Measurements from ENCODE around the gene HAPLN3. TPM values are rescaled to one million over a fixed set of nuclear protein-coding genes. Genes with fewer than 3 reads are reported as not detected.

HAPLN3 gene
- polyA plus RNA-seq, 3 donors = 2.8 to 16.3 (median 9.8) TPM

DNA sequence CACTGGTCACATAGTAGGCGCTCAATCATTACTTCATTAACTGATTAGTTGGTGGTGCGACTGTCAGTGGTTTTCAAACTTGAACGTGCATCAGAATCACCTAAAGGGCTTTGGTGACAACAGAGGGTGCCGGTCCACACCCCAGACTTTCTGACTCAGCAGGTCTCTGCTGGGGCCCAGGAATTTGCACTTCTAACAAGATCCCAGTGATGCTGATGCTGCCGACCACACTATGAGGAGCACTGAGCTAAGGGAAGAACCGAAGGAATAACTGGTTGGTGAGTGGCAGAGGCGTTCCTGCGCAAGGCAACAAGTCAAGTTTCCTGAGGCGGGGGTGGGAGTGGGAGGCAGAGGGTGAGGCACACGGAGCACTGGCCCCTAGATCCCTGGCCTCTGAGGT lies 18.8 kb downstream of the HAPLN3 start:
- whole genome bisulfite sequencing, 3 donors = 72 to 88% (median 86%) methylated on average over 10 of the region's 10 CpGs
- H3K27ac ChIP-seq (ENCODE audit: low read depth, low read length) = no peak overlapping the region

DNA sequence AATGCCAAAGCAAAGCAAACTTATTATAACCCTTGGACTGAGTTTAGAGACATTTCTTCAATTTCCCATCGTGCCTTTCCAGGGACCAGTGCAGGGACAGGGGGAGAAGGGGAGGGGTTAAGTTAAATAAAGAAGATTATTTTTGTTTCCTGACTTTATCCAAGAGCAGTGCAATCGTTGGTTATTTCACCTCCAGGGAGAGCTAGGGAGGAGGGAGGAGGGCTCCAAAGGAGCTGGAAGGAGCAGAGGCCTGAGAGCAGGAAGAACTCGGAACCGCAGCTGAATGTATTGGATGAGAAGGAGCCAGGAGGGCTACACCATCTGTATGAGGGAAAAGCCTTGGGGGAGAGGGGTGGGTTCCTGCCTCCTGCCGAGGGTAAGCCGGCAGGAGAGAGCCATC lies 20.7 kb downstream of the HAPLN3 start:
- WGBS, 3 donors = 11 to 42% (median 37%) methylated on average over 6 of the region's 6 CpGs
- H3K27ac ChIP-seq (ENCODE audit: low read depth, low read length) = no peak overlapping the region

DNA sequence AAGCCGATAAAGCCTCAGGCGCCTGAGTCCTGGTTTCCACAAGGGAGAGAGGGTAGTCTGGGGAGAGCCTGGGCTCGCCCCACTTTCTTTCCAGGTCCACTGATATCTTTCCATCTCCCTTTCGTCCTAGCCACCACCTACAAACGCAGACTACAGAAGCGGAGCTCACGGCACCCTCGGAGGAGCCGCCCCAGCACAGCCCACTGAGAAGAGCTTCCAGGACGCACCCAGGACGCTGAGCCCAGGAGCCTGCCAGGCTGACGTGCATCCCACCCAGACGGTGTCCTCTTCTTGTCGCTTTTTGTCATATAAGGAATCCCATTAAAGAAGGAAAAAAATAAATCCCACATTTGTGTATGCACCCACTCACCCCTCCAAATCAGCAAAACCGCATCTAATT lies 21.1 kb downstream of the HAPLN3 start:
- WGBS, 3 donors = 59 to 70% (median 65%) methylated on average over 15 of the region's 15 CpGs
- H3K27ac ChIP-seq (ENCODE audit: low read depth, low read length) = no peak overlapping the region

DNA sequence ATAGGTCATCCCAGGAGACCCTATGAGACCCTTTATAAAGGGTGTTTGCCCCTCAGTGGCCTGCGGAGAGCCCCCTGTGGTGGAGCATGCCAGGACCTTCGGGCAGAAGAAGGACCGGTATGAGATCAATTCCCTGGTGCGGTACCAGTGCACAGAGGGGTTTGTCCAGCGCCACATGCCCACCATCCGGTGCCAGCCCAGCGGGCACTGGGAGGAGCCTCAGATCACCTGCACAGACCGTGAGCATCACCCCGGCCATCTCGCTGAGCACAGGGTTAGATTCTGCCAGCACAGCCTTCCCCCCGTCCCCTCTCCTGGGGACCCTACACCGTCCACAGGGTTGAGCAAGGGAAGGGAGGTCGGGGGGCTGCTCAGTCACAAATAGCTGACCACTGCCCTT lies 21.6 kb downstream of the HAPLN3 start:
- WGBS, 3 donors = 79 to 91% (median 89%) methylated on average over 13 of the region's 13 CpGs
- H3K27ac ChIP-seq (ENCODE audit: low read depth, low read length) = no peak overlapping the region

DNA sequence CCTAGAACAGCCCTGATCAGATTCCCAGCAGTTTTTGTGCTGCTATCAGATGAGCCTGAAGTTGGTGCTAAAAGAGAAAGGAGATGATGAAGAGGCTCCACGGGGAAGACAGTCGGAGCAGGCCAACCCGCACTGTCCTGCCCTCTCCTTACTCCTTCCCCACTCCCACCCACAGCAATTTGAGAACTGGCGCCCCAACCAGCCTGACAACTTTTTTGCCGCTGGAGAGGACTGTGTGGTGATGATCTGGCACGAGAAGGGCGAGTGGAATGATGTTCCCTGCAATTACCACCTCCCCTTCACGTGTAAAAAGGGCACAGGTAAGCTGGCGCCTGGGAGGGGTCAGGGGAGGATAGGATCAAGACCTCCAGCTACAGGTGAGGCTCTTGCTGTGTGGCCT lies 22.6 kb downstream of the HAPLN3 start:
- 47 to 82% (median 79%) methylated on average over 9 of the region's 9 CpGs for WGBS, 3 donors
- H3K27ac ChIP-seq (ENCODE audit: low read depth, low read length) = no peak overlapping the region

DNA sequence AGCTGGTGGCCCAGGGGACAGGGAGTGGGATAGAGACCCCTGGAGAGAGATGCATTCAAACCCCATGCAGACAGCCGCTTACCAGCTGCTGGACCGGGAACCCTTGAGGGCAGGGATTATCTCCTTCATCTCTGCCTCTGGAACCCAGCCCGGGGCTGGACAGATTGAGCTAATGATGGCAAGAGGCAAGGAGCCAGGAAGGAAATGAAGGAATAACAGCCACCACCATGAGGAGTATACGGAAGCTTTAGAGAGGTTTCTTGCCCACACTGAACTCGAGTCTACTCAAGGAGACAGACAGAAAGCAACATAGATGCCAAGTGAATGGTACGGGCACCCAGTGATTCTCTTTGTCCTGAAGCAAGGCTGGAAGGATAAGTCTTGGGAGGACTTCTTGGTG lies 23.2 kb downstream of the HAPLN3 start:
- 71 to 78% (median 75%) methylated on average over 6 of the region's 6 CpGs for WGBS, 3 donors
- H3K27ac ChIP-seq (ENCODE audit: low read depth, low read length) = no peak overlapping the region

DNA sequence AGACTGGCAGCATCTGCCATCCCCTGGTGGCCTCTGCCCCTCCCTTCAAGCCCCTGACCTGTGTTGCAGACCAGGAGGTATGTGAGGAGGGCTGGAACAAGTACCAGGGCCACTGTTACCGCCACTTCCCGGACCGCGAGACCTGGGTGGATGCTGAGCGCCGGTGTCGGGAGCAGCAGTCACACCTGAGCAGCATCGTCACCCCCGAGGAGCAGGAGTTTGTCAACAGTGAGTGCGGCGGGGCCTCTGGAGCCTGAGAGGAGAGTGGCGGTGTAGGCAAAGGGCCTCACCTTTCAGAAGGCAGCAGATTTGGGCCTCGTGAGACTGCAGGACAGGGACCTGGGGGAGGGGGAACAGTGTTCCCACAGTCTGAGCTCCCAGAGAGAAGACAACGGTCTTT lies 24.0 kb downstream of the HAPLN3 start:
- H3K27ac ChIP-seq (ENCODE audit: low read depth, low read length) = no peak overlapping the region
- WGBS, 3 donors = 59 to 88% (median 85%) methylated on average over 14 of the region's 14 CpGs

DNA sequence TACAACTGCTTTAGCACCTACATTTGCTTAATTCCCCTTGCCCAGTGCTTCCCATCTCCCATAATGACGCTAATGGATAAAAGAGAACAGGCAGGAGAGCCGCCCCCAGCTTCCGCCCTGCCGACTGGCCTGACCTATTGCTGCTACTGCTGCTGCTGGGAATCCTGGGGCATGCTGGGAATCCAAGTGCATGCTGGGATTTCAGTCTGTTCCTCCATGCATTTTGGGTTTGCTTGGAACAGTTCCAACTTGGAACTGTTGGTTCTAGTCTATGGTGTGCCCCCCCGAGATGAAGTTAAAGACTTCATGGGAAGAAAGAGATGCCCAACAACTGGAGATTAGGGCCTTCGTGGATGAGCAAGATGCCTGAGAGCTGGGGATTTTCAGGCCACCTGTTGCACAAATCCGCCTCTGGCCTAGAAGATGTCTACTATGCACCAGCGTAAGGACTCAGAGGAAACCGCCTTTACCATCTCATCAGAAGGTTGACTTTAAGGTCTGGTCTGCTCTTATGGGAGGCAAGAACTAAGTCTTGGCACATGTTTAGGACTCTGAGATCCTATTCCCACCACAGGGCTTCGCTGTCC lies 29.0 kb downstream of the HAPLN3 start:
- WGBS, 3 donors = 83 to 94% (median 90%) methylated on average over 10 of the region's 10 CpGs
- no peak overlapping the region for H3K27ac ChIP-seq (ENCODE audit: low read depth, low read length)

DNA sequence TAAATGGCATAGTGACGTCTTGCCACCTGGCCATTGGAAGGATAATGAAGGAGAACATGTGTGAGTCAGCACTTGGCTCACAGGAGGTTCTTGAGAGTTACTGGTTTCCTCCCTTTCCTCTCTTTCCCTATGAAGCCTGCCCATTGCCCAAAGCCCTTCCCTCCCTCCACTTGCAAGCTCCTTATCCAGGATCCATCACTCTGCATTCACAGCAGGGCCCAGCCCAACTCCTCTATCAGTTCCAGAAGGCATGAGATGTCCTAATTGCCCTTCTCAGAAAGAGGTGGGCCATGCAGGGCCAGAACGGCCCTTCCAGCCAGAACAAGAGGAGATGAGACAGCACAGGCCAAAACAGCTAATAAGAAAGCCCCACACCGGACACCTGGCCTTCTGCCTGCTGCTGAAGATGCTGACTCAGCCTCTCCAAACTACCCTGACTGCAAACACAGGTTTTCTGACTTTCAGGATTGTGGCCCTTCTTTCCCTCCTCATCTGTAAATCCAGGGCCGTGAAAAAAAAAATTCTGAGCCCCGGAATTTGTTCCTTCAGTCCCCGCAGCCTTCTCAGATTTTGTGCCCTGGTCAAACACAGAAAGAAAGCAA lies 29.7 kb downstream of the HAPLN3 start:
- WGBS, 3 donors = 65 to 73% (median 70%) methylated on average over 6 of the region's 6 CpGs

DNA sequence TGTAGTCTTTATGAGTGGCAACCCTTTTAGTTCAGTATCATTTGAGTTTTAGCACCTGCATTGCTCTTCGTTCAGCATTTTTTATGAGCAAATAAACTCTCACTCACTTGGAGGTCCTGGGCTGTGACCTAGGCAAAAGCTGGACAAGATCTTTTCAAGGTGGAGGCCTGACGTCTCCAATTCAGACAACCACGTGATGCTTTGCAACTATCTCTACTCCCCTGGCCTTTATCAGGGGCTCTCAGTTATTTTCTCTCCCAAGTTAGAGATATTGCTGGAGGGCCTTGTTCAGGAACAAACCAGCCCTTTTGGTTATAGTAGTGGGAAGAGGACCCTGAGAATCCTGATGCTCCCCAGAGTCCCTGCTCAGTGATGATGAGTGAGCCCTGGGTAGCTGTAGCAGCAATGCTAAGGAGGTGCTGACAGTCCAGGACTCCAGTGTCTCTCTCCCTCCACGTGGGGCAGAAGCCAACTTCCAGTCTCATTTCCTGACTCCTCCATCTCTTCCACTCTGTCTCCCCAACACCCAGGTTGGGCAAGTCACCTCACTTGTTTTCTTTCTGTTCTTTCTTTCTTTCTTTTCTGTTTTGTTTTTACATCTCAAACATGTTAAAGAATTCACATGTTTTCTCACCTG lies 30.4 kb downstream of the HAPLN3 start:
- H3K27ac ChIP-seq (ENCODE audit: low read depth, low read length) = no peak overlapping the region
- 58 to 68% (median 66%) methylated on average over 4 of the region's 4 CpGs for WGBS, 3 donors

More for the DNA sequence above, 29.7 kb downstream of the HAPLN3 start:
- H3K27ac ChIP-seq (ENCODE audit: low read depth, low read length) = no peak overlapping the region

DNA sequence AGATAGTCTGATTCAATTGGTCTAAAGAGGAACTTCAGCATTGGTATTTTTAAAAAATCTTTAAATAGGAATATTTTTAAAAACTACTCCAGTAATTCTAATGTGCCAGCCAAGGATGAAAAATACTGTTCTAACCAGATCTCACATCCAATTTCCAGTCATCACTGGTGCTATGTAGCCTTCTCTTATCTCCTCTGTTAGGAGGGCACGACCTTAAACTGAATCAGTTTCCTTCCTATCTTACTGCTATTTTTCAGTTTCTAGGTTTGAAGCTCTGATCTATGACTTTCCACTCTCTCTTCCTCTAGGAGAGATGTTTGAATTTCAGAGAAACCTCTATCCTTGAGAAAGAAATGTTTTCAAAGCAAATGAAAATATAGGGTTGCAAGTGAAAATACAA lies 31.9 kb downstream of the HAPLN3 start:
- no peak overlapping the region for H3K27ac ChIP-seq (ENCODE audit: low read depth, low read length)
- 43 to 60% (median 55%) methylated on average over 1 of the region's 1 CpG for WGBS, 3 donors

DNA sequence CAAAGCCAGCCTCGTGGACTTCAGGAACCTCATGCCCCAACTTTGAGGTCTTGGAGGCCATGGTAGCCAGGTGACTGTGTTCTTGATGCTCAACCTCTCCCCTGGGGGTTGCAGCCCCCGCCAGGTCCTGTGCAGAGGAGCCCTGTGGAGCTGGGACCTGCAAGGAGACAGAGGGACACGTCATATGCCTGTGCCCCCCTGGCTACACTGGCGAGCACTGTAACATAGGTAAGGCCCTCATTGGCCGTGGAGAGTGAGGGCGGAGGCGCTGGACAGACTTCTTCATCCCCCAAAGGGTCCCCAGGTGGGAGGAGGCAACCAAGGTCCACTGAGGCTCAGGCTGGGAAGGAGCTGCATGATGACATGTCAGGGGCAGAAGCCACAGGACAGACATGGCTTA lies 35.1 kb downstream of the HAPLN3 start:
- 68 to 82% (median 76%) methylated on average over 7 of the region's 7 CpGs for WGBS, 3 donors
- H3K27ac ChIP-seq (ENCODE audit: low read depth, low read length) = no peak overlapping the region

DNA sequence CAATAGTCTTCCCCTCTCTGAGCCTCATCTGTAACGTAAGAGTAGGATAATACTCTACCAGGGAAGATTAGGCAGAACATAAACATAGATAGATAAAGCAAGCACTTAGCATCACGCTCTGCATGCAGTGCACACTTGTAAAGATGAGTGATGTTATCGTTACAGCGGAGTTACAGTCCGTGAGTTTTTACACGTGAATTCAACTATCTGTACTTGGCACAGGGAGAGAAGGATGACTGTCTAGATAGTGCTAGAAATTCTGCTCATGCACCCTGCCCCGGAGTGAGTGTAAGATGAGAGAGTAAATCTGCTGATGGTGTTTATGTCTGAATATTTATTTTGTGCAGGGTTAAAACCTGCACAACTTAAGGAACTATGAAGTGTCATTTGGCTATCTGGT lies 35.8 kb downstream of the HAPLN3 start:
- no peak overlapping the region for H3K27ac ChIP-seq (ENCODE audit: low read depth, low read length)

DNA sequence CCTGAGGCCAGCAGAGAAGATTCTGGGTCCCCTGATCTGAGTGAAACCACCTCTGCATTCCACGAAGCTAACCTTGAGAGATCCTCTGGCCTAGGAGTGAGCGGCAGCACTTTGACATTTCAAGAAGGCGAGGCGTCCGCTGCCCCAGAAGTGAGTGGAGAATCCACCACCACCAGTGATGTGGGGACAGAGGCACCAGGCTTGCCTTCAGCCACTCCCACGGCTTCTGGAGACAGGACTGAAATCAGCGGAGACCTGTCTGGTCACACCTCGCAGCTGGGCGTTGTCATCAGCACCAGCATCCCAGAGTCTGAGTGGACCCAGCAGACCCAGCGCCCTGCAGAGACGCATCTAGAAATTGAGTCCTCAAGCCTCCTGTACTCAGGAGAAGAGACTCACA lies 36.4 kb downstream of the HAPLN3 start:
- WGBS, 3 donors = 87 to 92% (median 88%) methylated on average over 11 of the region's 11 CpGs

More for the DNA sequence above, 35.8 kb downstream of the HAPLN3 start:
- 51 to 59% (median 57%) methylated on average over 7 of the region's 7 CpGs for WGBS, 3 donors

DNA sequence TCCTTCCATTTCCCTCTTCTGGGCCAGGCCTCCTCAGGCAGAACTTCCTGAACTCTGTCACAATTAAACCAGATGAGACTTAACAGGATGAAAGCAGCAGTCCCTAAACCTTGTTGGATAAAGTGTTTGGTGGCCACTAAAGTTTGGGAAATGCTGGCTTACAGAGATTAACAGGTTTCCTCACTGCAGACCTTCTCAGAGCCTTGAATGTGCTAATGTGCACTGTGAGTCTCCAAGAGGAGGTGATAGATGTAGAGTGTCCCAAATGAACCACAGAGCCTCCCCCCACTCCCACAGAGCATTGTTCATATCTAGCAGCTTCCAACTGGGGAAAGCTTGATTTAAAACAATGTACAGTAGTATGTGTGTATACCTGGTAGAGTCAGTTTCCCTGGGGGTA lies 42.9 kb downstream of the HAPLN3 start:
- H3K27ac ChIP-seq (ENCODE audit: low read depth, low read length) = no peak overlapping the region

More for the DNA sequence above, 36.4 kb downstream of the HAPLN3 start:
- no peak overlapping the region for H3K27ac ChIP-seq (ENCODE audit: low read depth, low read length)

DNA sequence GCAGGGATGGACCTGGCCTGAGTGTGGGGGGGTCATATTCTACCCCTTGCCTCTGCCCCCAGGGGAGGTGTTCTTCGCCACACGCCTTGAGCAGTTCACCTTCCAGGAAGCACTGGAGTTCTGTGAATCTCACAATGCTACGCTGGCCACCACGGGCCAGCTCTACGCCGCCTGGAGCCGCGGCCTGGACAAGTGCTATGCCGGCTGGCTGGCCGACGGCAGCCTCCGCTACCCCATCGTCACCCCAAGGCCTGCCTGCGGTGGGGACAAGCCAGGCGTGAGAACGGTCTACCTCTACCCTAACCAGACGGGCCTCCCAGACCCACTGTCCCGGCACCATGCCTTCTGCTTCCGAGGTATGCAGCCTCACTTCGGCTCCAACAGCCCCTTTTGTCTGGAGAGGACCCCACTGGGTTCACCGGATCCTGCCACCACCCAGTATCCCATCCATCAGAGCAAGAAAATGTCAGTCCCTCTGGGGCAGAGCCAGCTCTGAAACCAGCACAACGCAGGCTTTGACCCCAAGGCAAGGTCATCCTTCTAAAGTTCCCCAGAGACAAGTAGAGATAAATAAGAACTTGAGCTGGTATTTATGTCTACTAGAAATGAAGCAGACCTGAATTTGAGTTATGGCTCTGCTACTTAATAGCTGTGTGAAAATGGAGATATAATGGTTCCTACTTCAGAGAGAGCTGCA lies 45.8 kb downstream of the HAPLN3 start:
- 74 to 82% (median 79%) methylated on average over 19 to 22 of the region's 22 CpGs for WGBS, 3 donors
- no peak overlapping the region for H3K27ac ChIP-seq (ENCODE audit: low read depth, low read length)

DNA sequence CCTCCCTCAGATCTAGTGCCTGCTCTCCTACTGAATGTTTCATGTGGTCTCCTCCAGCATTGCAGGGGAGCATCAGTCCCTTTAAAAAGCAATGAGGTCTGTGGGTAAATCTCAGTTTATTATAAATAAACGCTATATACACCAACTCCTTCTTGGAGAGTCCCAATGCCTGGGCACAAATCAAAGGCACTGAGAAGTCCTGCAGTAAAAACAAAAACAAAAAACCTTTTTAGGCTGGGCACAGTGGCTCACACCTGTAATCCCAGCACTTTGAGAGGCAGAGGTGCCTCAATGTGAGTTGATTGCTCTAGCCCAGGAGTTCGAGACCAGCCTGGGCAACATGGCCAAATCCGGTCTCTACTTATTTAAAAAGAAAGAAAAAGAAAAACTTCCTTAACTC lies 47.1 kb downstream of the HAPLN3 start:
- WGBS, 3 donors = 77 to 91% (median 84%) methylated on average over 3 of the region's 3 CpGs
- H3K27ac ChIP-seq (ENCODE audit: low read depth, low read length) = no peak overlapping the region

DNA sequence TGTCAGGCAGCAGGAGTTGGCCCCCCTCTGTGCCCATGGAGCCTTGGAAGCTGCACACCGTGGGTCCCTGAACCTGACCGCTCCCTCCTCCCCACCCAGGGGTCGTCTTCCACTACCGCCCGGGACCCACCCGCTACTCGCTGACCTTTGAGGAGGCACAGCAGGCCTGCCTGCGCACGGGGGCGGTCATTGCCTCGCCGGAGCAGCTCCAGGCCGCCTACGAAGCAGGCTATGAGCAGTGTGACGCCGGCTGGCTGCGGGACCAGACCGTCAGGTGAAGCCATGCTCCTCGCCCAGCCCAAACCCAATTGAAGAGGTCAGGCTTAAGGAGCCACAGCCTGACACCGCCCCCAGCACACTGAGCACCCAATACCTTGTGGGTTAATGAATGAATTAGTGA lies 48.2 kb downstream of the HAPLN3 start:
- 74 to 85% (median 83%) methylated on average over 20 of the region's 20 CpGs for WGBS, 3 donors

DNA sequence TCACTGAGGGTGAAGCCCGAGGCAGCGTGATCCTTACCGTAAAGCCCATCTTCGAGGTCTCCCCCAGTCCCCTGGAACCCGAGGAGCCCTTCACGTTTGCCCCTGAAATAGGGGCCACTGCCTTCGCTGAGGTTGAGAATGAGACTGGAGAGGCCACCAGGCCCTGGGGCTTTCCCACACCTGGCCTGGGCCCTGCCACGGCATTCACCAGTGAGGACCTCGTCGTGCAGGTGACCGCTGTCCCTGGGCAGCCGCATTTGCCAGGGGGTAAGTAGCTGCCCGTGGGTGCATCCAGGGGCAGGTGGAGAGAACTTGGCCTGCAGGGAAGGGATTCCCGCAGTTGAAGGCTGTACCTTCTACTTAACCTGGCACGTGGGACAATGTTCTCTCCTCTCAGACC lies 49.7 kb downstream of the HAPLN3 start:
- no peak overlapping the region for H3K27ac ChIP-seq (ENCODE audit: low read depth, low read length)
- WGBS, 3 donors = 82 to 91% (median 91%) methylated on average over 15 of the region's 15 CpGs

More for the DNA sequence above, 48.2 kb downstream of the HAPLN3 start:
- H3K27ac ChIP-seq (ENCODE audit: low read depth, low read length) = no peak overlapping the region
